ENCODE results near the gene SLC35F1. TPM values are rescaled to one million over a fixed set of nuclear protein-coding genes. Genes with fewer than 3 reads are reported as not detected.

SLC35F1 gene
- total RNA-seq, 1 donor from 2014 or later, result not detected

DNA sequence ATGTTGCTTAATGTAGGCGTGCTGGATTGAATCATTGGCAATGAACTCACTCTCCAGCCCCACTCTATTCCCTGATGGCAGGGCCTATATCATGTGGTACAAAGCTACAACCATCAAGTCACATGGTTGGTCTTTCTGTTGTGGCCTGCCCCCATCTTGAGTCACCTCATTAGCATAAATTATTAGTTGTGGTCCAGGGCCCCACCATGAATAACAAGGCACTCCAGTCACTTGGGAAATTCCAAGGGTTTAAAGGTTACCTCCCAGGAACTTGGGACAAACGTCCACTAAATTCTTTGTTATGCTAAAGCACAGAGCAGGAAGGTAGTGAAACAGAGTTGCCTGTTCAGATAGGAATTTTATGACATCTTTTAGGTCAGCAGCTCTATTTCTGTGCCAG is 193.7 kb downstream of the SLC35F1 start:
- Mint-ChIP-seq H3K36me3 (ENCODE audit: low read depth) (no peaks in the 10 kb centered on the region), H3K27ac (no peak overlapping the region), H3K27me3 (no peaks in the 10 kb centered on the region), H3K4me3 (no peak overlapping the region), H3K4me1 (no peaks in the 10 kb centered on the region), H3K9me3 (no peaks in the 10 kb centered on the region)
- intact Hi-C loops (cut with micrococcal nuclease), result no loop called here
- ATAC-seq (ENCODE audit: low read depth) (no peak), DNase-seq (no peak)
- ChIA-PET CTCF (no interaction called here), POLR2A (no interaction called here)
- TF ChIP-seq, protein P1, sequence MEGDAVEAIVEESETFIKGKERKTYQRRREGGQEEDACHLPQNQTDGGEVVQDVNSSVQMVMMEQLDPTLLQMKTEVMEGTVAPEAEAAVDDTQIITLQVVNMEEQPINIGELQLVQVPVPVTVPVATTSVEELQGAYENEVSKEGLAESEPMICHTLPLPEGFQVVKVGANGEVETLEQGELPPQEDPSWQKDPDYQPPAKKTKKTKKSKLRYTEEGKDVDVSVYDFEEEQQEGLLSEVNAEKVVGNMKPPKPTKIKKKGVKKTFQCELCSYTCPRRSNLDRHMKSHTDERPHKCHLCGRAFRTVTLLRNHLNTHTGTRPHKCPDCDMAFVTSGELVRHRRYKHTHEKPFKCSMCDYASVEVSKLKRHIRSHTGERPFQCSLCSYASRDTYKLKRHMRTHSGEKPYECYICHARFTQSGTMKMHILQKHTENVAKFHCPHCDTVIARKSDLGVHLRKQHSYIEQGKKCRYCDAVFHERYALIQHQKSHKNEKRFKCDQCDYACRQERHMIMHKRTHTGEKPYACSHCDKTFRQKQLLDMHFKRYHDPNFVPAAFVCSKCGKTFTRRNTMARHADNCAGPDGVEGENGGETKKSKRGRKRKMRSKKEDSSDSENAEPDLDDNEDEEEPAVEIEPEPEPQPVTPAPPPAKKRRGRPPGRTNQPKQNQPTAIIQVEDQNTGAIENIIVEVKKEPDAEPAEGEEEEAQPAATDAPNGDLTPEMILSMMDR (IDR thresholded peaks at IDR 0.05), result no peak

DNA sequence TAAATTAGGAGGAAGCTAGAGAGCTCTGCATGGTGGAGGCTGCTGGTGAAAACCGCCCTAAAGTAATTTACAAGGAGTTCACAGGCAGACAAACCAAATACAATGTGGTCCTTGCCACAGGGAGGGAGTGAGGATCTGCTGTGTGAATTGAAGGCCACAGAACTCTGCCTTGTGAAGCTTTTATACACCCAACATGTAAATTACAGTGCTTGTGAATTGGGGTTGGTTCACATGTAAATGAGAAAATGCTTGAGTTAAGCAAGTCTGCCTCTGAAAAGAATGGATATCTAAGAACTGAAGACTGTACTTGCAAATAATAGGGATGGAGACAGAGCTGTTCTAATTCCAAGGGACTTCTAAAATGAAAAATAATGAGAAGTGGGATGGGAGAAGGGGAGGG is 194.2 kb downstream of the SLC35F1 start:
- CTCF ChIA-PET, result no interaction called here
- ATAC-seq (ENCODE audit: low read depth) (no peak), DNase-seq (no peak)
- no peaks in the 10 kb centered on the region for H3K4me1 Mint-ChIP-seq
- intact Hi-C loops (cut with micrococcal nuclease), result no loop called here
- H3K9me3 Mint-ChIP-seq, result no peaks in the 10 kb centered on the region
- no peaks in the 10 kb centered on the region for H3K27me3 Mint-ChIP-seq
- H3K27ac Mint-ChIP-seq, result no peak overlapping the region
- TF ChIP-seq, protein P1 (IDR thresholded peaks at IDR 0.05), result no peak
- POLR2A ChIA-PET, result no interaction called here
- H3K36me3 Mint-ChIP-seq (ENCODE audit: low read depth), result no peaks in the 10 kb centered on the region
- H3K4me3 Mint-ChIP-seq, result no peak overlapping the region

DNA sequence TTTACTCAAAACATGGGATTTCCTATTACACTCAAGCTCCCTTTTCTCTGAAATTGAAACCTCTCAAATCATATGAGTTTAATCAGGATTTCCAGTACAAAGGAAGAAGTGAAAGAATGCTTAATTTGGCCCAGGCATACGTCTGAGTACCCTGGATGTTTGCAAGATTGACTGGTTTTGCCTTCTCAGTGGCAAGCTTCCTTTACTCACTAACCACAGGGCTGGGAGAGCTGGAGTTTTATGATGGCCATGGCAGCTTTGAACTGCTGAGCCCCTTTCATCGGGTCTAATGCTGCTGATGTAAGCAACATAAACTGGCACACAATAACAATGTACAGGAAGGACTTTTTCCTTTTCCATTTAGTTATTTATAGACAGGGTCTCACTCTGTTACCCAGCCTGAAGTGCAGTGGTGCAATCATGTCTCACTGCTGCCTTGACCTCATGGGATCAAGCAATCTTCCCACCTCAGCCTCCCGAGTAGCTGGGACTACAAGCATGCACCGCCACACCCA is 194.8 kb downstream of the SLC35F1 start:
- ChIA-PET POLR2A (no interaction called here), CTCF (no interaction called here)
- no peak for ATAC-seq (ENCODE audit: low read depth)
- H3K27ac Mint-ChIP-seq, result no peak overlapping the region
- TF ChIP-seq, protein P1 (IDR thresholded peaks at IDR 0.05), result no peak
- intact Hi-C loops (cut with micrococcal nuclease), result no loop called here
- no peak overlapping the region for H3K4me3 Mint-ChIP-seq
- H3K36me3 Mint-ChIP-seq (ENCODE audit: low read depth), result no peaks in the 10 kb centered on the region
- no peak for DNase-seq
- no peaks in the 10 kb centered on the region for H3K9me3 Mint-ChIP-seq
- no peaks in the 10 kb centered on the region for H3K4me1 Mint-ChIP-seq
- no peaks in the 10 kb centered on the region for H3K27me3 Mint-ChIP-seq

DNA sequence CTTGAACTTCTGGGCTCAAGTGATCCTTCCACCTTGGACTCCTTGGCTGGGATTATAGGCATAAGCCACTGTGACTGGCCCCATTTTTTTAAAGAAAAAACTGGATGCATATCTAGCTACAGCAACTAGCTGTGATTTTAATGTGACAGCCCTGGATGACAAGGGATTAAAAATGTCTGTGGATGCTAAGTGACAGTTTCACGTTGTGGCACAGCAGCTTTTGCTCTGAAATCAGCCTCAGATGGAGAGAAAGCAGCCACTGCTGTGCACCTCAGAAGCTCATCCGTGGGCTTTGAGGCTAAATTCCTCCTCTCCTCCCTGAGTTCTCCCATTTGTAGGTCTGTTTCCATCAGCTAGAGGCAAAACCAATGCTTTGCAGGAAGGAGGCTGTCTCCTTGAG is 195.3 kb downstream of the SLC35F1 start:
- ATAC-seq (ENCODE audit: low read depth) (no peak), DNase-seq (no peak)
- Mint-ChIP-seq H3K27me3 (no peaks in the 10 kb centered on the region), H3K27ac (no peak overlapping the region), H3K4me3 (no peak overlapping the region), H3K9me3 (no peaks in the 10 kb centered on the region), H3K4me1 (no peaks in the 10 kb centered on the region), H3K36me3 (ENCODE audit: low read depth) (no peaks in the 10 kb centered on the region)
- TF ChIP-seq, protein P1 (IDR thresholded peaks at IDR 0.05), result no peak
- CTCF ChIA-PET, result no interaction called here
- intact Hi-C loops (cut with micrococcal nuclease), result no loop called here
- POLR2A ChIA-PET, result no interaction called here

DNA sequence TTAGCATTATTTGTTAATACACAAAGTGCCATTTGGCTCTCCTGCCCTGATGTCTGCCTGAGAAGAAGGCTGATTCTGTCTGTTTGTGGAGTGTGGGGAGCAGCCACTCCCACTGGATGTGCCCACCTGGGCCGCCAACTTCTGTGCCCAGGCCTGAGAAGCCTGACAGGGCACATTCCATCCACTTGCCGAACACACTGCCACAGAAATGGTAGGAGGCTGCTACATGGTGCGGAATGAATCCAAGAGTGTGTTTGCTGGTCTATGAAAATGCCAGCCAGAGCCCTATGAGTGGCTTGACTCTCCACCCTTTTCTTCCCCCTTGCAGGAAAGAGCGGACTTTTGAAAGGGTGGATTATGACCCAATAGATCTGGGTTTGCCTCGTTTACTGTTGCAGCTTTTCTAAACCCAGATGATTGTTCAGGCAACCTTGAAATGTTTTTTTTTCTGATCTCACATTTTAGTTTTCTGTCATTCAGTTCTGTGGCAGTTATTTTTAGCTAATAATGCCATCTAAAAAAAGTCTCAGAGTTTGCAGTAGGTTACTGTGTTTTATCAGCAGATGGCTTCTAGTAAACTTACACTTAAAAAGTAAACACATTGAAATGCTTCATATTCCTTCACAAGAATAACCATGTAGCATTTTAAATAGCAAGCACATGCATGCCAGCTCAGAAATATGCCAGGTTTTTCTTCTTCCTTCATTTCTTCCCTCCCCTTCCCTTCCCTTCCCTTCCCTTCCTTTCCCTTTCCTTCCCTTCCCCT is 196.5 kb downstream of the SLC35F1 start:
- intact Hi-C loops (cut with micrococcal nuclease), result no loop called here
- Mint-ChIP-seq H3K27me3 (no peaks in the 10 kb centered on the region), H3K36me3 (ENCODE audit: low read depth) (no peaks in the 10 kb centered on the region), H3K4me3 (no peak overlapping the region), H3K27ac (no peak overlapping the region), H3K4me1 (no peaks in the 10 kb centered on the region), H3K9me3 (no peaks in the 10 kb centered on the region)
- TF ChIP-seq, protein P1 (IDR thresholded peaks at IDR 0.05), result no peak
- POLR2A ChIA-PET, result no interaction called here
- ATAC-seq (ENCODE audit: low read depth), result no peak
- CTCF ChIA-PET, result no interaction called here
- no peak for DNase-seq

Measured in activated B cell treated with CpG ODN at 0.5 μM for 24 hours (primary cell).